Activated T-helper 2 cell treated with anti-CD3 and anti-CD28 coated beads, Interferon-gamma antibody, Interleukin-2, Interleukin-4, amounts not matched to agents 10 μg/mL and 5 μg/mL and 100 μg/mL, durations not matched to agents 14 hours and 24 hours and 36 hours (primary cell): Measurements from ENCODE around the gene NSDHL. TPM values are rescaled to one million over a fixed set of nuclear protein-coding genes. Genes with fewer than 3 reads are reported as not detected.

ENCODE experiments used
- DNase-seq: peaks from one replicate; pipeline ENCODE4 v3.0.0; 2021; ENCODE audit warnings: low spot score
- H3K27ac Mint-ChIP-seq: one replicate; pipeline ENCODE4 v1.8.0; 2021; ENCODE audit warnings: mixed read lengths
- H3K27me3 Mint-ChIP-seq: one replicate; pipeline ENCODE4 v1.8.0; 2021; ENCODE audit warnings: low read depth, mixed read lengths
- H3K36me3 Mint-ChIP-seq: one replicate; pipeline ENCODE4 v1.8.0; 2021; ENCODE audit warnings: low read depth, mixed read lengths
- H3K4me1 Mint-ChIP-seq: one replicate; pipeline ENCODE4 v1.8.0; 2021; ENCODE audit warnings: low read depth, mixed read lengths
- H3K4me3 Mint-ChIP-seq: one replicate; pipeline ENCODE4 v1.8.0; 2021; ENCODE audit warnings: low read depth, mild to moderate bottlenecking, moderate library complexity, mixed read lengths
- H3K9me3 Mint-ChIP-seq: one replicate; pipeline ENCODE4 v1.8.0; 2021; ENCODE audit warnings: mixed read lengths
- intact Hi-C: fragments of 100-400 bp; cut with micrococcal nuclease; formaldehyde crosslinking; loops from one replicate; pipeline ENCODE4 v1.15.1; 2023
- total RNA-seq: library from RNA; stranded (reverse); gene quantifications from 2 replicates; pipeline ENCODE4 v1.2.3, GENCODE V29; 2022

Gene NSDHL
- total RNA-seq, 1 donor from 2014 or later, result 26.7 TPM

GRCh38 chrX:152915541-152916241 lies 84.8 kb downstream of the NSDHL start:
- no peaks in the 10 kb centered on the region for H3K27me3 Mint-ChIP-seq
- DNase-seq, result no peak
- intact Hi-C loops, result no loop called here
- no peaks in the 10 kb centered on the region for H3K9me3 Mint-ChIP-seq
- no peaks in the 10 kb centered on the region for H3K36me3 Mint-ChIP-seq
- H3K27ac Mint-ChIP-seq, result no peak overlapping the region
- H3K4me1 Mint-ChIP-seq, result no peaks in the 10 kb centered on the region
- H3K4me3 Mint-ChIP-seq, result no peak overlapping the region

GRCh38 chrX:152917656-152918579 lies 87.1 kb downstream of the NSDHL start:
- no peak for DNase-seq
- H3K36me3 Mint-ChIP-seq, result no peaks in the 10 kb centered on the region
- no peaks in the 10 kb centered on the region for H3K4me1 Mint-ChIP-seq
- no peak overlapping the region for H3K27ac Mint-ChIP-seq
- no peaks in the 10 kb centered on the region for H3K27me3 Mint-ChIP-seq
- H3K4me3 Mint-ChIP-seq, result no peak overlapping the region
- H3K9me3 Mint-ChIP-seq, result no peaks in the 10 kb centered on the region
- intact Hi-C loops, result no loop called here

GRCh38 chrX:152918707-152919106 lies 87.8 kb downstream of the NSDHL start:
- Mint-ChIP-seq H3K4me3 (no peak overlapping the region), H3K36me3 (no peaks in the 10 kb centered on the region), H3K9me3 (no peaks in the 10 kb centered on the region), H3K4me1 (no peaks in the 10 kb centered on the region), H3K27me3 (no peaks in the 10 kb centered on the region), H3K27ac (no peak overlapping the region)
- intact Hi-C loops, result no loop called here
- no peak for DNase-seq

Other genes starting within 250 kb of the NSDHL start
- gene GABRQ, start 193.2 kb upstream of the NSDHL start, total RNA-seq, result 0.05 and 0.07 TPM in 2 replicates
- gene MAGEA3, start 132.3 kb upstream of the NSDHL start, total RNA-seq, result not detected in 2 replicates
- gene CSAG2, start 121.8 kb upstream of the NSDHL start, total RNA-seq, result not detected in 2 replicates
- not detected in 2 replicates for gene MAGEA2B, start 116.4 kb upstream of the NSDHL start, total RNA-seq
- not detected in 2 replicates for gene CSAG1, start 97.3 kb upstream of the NSDHL start, total RNA-seq
- gene MAGEA12, start 97.3 kb upstream of the NSDHL start, total RNA-seq, result not detected in 2 replicates
- gene MAGEA2, start 77.2 kb upstream of the NSDHL start, total RNA-seq, result not detected in 2 replicates
- gene CSAG3, start 71.8 kb upstream of the NSDHL start, total RNA-seq, result not detected in 2 replicates
- gene MAGEA6, start 61.4 kb upstream of the NSDHL start, total RNA-seq, result not detected in 2 replicates
- gene CETN2, start 306 bp upstream of the NSDHL start, total RNA-seq, result 9.9 and 11.3 TPM in 2 replicates
- 0.68 and 0.83 TPM in 2 replicates for gene ZNF185, start 67.0 kb downstream of the NSDHL start, total RNA-seq
- not detected in 2 replicates for gene PNMA5, start 163.1 kb downstream of the NSDHL start, total RNA-seq
- 0.98 and 1.0 TPM in 2 replicates for gene PNMA3, start 225.4 kb downstream of the NSDHL start, total RNA-seq
- gene PNMA6A, start 241.4 kb downstream of the NSDHL start, total RNA-seq, result 0.87 and 1.5 TPM in 2 replicates